HCEC 1CT (cell line): ENCODE measurements around the gene C10orf67.
A peak's percentile ranks its signal among the peaks of the same experiment; 100 is the strongest.
"Not testable (repeated sequence)": the region's sequence is repeated elsewhere in the genome, so short reads cannot be mapped to it uniquely, and the experiment has no call there.

Experiments
- DNase-seq: peaks from one replicate; pipeline ENCODE4 v3.0.0-alpha.2; 2017

The C10orf67 gene

GRCh38 chr10:23362069-23362830 lies 17.7 kb upstream of the C10orf67 start:
- no peak for DNase-seq

DNA sequence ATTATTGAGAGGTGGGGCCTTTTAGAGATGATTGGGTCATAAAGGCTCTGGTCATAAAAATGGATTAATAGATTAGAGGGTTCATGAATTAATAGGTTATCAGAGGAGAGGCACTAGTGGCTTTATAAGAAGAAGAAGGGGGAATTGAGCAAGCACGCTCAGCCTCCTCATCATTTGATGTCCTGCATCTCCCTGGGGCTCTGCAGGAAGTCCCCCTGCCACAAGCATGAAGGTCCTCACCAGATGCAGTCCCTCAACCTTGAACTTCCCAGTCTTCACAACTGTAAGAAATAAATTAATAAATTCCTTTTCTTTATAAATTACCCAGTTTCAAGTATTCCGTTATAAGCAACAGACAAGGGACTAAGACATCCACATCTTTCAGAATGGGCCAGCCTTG lies 17.1 kb upstream of the C10orf67 start:
- no peak for DNase-seq

- no peak for DNase-seq
These were observed 15.2 kb upstream of the C10orf67 start for GRCh38 chr10:23359692-23360380.

DNA sequence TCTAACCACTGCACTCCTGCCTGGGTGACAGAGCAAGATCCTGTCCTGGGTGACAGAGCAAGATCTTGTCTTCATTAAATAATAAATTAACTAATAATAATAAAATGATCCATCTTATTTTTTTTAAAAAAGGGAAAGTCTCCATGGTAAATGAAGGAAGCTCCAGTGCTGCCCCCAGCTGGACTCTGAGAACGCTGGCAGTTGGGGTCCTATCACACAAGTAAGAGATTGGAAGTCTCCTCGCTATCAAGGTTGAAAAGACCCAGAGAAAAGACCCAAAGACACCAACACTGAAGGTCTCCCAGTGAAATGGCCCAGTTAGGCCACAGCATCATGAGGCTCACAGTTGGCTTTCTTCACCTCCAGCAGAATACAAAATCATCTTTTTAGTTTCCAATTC lies 13.8 kb upstream of the C10orf67 start:
- peak; percentile 43 for DNase-seq

DNA sequence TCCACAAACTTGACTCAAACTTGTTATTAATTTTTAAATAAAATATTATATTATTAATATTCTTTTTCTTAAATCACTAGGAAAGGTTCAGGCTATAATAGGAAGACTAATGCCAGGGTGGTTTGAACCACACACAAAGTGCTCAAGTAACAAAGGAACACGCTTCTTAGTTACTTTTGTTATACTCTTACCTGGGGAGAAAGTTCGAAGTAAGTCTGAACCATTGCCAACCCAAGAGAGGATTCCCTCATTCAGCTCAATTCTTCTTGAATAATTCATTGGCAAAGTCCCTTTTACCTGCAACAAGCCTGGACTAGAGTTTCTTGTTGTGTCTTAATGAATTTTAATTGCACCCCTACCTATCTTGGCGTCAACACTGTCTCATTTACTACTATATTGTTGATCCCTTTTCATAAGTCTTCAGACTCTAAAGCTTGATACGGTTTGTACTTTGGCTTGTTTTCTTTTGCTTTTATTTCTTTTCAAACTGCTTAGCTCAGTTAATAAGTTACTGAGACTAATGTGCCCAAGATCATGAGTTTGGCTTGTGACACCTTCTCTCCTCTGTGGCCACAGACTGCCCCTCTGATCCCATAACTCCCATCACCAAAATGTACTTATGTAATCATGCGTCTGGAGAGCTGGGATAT lies 10.2 kb upstream of the C10orf67 start:
- DNase-seq, result no peak

GRCh38 chr10:23351926-23352519 lies 7.4 kb upstream of the C10orf67 start:
- peak; percentile 87 for DNase-seq

DNA sequence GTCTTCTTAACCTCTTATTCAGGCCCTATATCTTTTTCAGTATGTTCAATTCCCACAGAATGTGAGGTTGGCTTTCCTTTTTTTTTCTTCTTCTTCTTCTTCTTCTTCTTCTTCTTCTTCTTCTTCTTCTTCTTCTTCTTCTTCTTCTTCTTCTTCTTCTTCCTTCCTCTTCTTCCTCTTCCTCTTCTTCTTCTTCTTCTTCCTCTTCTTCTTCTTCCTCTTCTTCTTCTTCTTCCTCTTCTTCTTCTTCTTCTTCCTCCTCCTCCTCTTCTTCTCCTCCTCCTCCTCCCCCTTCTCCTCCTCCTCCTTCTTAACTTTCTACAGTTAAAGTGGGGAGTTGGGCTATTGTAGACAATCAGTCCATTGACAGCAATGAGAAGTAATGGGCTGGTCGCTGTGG lies 6.1 kb upstream of the C10orf67 start:
- not testable (repeated sequence) for DNase-seq

- DNase-seq, result peak; percentile 93
These were observed 1.3 kb upstream of the C10orf67 start for GRCh38 chr10:23345861-23346260.

GRCh38 chr10:23343591-23344240 lies 881 bp downstream of the C10orf67 start:
- DNase-seq, result peak; percentile 42

DNA sequence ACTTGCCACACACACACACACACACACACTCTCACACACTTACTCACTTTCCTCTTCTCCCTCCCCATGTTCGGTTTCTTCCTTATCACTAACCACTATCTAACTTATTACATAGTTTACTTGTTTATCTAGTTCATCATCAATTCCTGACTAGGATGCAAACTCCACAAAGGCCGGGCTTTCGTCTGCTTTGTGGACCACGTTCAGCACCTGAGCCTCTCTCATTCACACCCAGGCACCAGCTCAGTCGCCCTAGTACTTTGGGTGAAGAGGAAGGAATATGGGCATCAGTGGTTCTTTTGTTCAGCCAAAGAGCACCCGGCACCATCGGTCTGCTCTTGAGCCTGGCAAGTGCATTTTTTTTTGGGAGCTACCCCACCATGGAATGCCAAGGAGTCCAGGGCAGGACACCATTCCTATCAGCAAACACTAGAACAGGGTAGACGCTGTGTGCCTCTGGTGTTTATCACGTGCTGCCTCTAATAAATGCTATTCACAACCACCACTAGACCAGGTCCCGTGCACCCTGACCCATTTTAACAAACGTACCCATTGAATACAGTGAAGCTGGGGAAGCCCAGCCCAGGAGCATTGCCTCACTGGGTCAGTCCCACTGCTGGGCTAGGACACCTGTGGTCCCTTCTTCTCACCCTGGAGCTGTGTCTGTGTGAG lies 2.2 kb downstream of the C10orf67 start:
- no peak for DNase-seq

DNA sequence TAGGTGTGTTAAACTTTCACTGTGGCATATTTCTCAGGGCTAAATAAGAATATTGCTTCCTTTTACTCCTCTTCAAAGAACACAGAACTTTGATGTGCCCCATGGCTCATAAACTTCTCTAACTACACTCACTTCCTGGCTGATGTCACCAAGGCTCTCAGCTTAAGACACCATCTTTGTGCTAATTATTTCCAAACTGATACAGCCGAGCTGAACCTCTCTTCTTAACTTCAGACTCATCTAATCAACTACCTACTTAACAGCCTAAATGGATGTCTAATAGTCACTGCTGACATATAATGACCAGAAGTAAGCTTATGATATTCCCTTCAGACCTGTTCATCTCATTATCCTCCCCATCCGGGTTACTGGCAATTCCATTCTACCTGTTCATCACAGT lies 3.6 kb downstream of the C10orf67 start:
- peak; percentile 36 for DNase-seq

GRCh38 chr10:23340354-23340753 lies 4.2 kb downstream of the C10orf67 start:
- no peak for DNase-seq

DNA sequence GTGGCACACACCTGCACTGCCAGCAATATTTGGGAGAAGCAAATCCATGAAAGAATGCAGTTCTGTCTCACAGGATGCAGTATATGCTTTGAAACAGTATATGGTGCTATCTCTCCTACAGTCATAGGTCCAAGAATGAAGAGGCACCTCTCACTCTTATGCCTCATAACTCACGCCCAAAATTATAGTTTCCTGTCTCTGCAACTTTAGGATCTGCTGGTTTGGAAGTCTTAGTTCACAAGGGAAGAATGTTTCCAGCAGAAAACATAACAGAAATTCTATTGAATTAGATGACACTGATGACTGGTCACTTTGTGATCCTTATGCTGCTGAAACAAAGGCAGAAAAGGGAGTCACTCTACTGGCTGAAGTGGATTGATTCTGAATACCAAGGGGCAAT lies 5.7 kb downstream of the C10orf67 start:
- DNase-seq, result peak; percentile 19

GRCh38 chr10:23338155-23338828 lies 6.3 kb downstream of the C10orf67 start:
- DNase-seq, result peak; percentile 64

DNA sequence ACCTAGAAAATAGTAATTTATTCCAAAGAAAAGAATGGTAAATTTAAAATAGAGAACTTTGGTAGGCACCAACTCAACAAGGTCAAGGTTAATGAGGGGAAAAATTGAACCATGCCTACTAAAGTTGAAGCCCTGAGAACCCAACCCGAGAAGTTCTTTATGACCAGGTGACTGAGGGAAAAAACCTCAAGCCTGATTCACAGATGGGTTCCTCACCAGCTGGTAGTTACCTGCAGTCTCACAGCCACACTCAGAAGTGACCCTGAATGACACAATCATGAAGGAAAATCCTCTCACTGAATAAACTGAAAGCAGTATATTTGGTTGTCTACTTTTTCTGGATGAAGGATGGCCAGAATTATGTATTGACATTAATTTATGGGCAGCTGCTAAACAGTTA lies 7.0 kb downstream of the C10orf67 start:
- DNase-seq, result no peak

- DNase-seq, result peak; percentile 97
These were observed 12.9 kb downstream of the C10orf67 start for GRCh38 chr10:23331567-23332301.

DNA sequence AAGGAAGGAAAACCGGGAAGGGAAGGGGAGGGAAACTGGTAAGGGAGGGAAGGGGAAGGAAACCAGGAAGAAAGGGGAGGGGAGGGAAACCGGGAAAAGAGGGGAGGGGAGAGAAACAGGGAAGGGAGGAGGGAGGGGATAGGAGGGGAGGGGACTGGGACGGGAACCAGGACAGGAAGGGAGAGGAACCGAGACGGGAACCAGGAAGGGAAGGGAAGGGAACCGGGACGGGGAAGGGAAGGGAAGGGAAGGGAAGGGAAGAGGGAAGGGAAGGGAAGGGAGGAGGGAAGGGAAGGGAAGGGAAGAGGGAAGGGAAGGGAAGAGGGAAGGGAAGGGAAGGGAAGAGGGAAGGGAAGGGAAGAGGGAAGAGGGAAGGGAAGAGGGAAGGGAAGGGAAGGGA lies 13.6 kb downstream of the C10orf67 start:
- DNase-seq, result no peak

GRCh38 chr10:23326544-23327307 lies 17.9 kb downstream of the C10orf67 start:
- DNase-seq, result peak; percentile 50

- DNase-seq, result peak; percentile 14
These were observed 19.5 kb downstream of the C10orf67 start for GRCh38 chr10:23325132-23325531.

DNA sequence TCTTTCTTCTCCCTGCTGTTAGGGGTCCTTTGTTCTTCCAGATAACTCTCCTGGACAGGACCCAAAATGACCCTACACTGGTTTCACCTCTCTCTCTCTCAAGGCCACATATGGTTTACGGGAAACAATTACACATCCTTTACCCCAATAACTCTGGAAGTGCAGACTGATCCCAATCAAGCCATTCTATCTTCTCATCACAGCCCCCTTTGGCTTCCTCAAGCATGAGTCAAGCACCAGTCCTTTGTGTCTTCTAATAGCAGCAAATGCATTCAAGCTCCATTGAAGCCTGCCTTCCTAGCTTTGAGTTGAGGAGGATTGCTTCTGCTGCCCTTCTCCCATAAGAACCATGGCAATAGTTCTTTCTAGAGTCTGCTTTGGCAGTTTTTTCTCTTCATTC lies 20.2 kb downstream of the C10orf67 start:
- DNase-seq, result no peak
